H9 (cell line): ENCODE data around the gene TDRD9. TPM values are rescaled to one million over a fixed set of nuclear protein-coding genes. Genes with fewer than 3 reads are reported as not detected.

Experiments used
- DNase-seq: peaks from one replicate; pipeline ENCODE4 v3.0.0-alpha.2; 2017
- H2AFZ ChIP-seq: one replicate; pipeline ENCODE4 v1.6.1; 2013; ENCODE audit warnings: mild to moderate bottlenecking, low read length, control low read depth, moderate library complexity
- H2AK5ac ChIP-seq: 2 replicates; pipeline ENCODE4 v1.6.1; 2013; ENCODE audit warnings: low read length, control low read depth, mixed read lengths; ENCODE audit not compliant: insufficient read length
- H2BK120ac ChIP-seq: one replicate; pipeline ENCODE4 v1.6.1; 2013; ENCODE audit warnings: low read depth, mild to moderate bottlenecking, low read length, control low read depth, inconsistent platforms; ENCODE audit not compliant: poor library complexity, severe bottlenecking
- H2BK12ac ChIP-seq: 2 replicates; pipeline ENCODE4 v1.6.1; 2013; ENCODE audit warnings: low read length, control low read depth, mixed read lengths, low read depth; ENCODE audit not compliant: insufficient read length
- H2BK15ac ChIP-seq: 2 replicates; pipeline ENCODE4 v1.6.1; 2013; ENCODE audit warnings: low read depth, low read length, control low read depth
- H2BK20ac ChIP-seq: one replicate; pipeline ENCODE4 v1.6.1; 2013; ENCODE audit warnings: low read depth, mild to moderate bottlenecking, low read length, control low read depth, inconsistent platforms; ENCODE audit not compliant: poor library complexity, severe bottlenecking
- H2BK5ac ChIP-seq: 2 replicates; pipeline ENCODE4 v1.6.1; 2013; ENCODE audit warnings: low read length, control low read depth, mixed read lengths; ENCODE audit not compliant: insufficient read length
- H3K14ac ChIP-seq: 2 replicates; pipeline ENCODE4 v1.6.1; 2013; ENCODE audit warnings: low read length, control low read depth; ENCODE audit not compliant: insufficient read depth
- H3K18ac ChIP-seq: 2 replicates; pipeline ENCODE4 v1.6.1; 2013; ENCODE audit warnings: low read depth, mild to moderate bottlenecking, mixed read lengths, low read length, control low read depth; ENCODE audit not compliant: insufficient read length
- H3K23ac ChIP-seq: 2 replicates; pipeline ENCODE4 v1.6.1; 2013; ENCODE audit warnings: low read length, control low read depth, mixed read lengths, low read depth; ENCODE audit not compliant: insufficient read length
- H3K23me2 ChIP-seq: 2 replicates; pipeline ENCODE4 v1.6.1; 2013; ENCODE audit warnings: low read depth, mild to moderate bottlenecking, mixed read lengths, low read length, control low read depth; ENCODE audit not compliant: insufficient read length, poor library complexity, severe bottlenecking
- H3K27ac ChIP-seq: 2 replicates; pipeline ENCODE4 v1.5.1; 2013; ENCODE audit warnings: low read length, control low read depth, mixed read lengths, low read depth; ENCODE audit not compliant: insufficient read length
- H3K27me3 ChIP-seq: 2 replicates; pipeline ENCODE4 v1.6.1; 2013; ENCODE audit warnings: low read length, control low read depth, inconsistent platforms; ENCODE audit not compliant: insufficient read depth
- H3K4ac ChIP-seq: 2 replicates; pipeline ENCODE4 v1.6.1; 2013; ENCODE audit warnings: low read depth, mild to moderate bottlenecking, control low read depth, inconsistent platforms, low read length, moderate library complexity
- H3K4me1 ChIP-seq: 2 replicates; pipeline ENCODE4 v1.6.1; 2013; ENCODE audit warnings: low read length, control low read depth, inconsistent platforms; ENCODE audit not compliant: insufficient read depth
- H3K4me2 ChIP-seq: 2 replicates; pipeline ENCODE4 v1.6.1; 2013; ENCODE audit warnings: low read length, control low read depth, mixed read lengths; ENCODE audit not compliant: insufficient read length, insufficient read depth
- H3K56ac ChIP-seq: 2 replicates; pipeline ENCODE4 v1.6.1; 2013; ENCODE audit warnings: low read depth, mild to moderate bottlenecking, mixed read lengths, low read length, control low read depth; ENCODE audit not compliant: insufficient read length
- H3K79me1 ChIP-seq: 2 replicates; pipeline ENCODE4 v1.6.1; 2013; ENCODE audit warnings: low read depth, mild to moderate bottlenecking, moderate library complexity, low read length, control low read depth, inconsistent platforms; ENCODE audit not compliant: insufficient read depth, poor library complexity, severe bottlenecking
- H3K79me2 ChIP-seq: 2 replicates; pipeline ENCODE4 v1.6.1; 2013; ENCODE audit warnings: low read length, control low read depth, inconsistent platforms; ENCODE audit not compliant: insufficient read depth
- H3K9ac ChIP-seq: 2 replicates; pipeline ENCODE4 v1.6.1; 2013; ENCODE audit warnings: low read length, control low read depth, mixed read lengths; ENCODE audit not compliant: insufficient read length; ENCODE audit errors: extremely low read depth
- H3K9me3 ChIP-seq: one replicate; pipeline ENCODE4 v1.6.1; 2013; ENCODE audit warnings: low read depth, low read length, inconsistent platforms; ENCODE audit not compliant: control insufficient read depth
- H3T11ph ChIP-seq: one replicate; pipeline ENCODE4 v1.6.1; 2013; ENCODE audit warnings: mild to moderate bottlenecking, low read length, control low read depth, inconsistent platforms
- H4K20me1 ChIP-seq: one replicate; pipeline ENCODE4 v1.6.1; 2013; ENCODE audit not compliant: control insufficient read depth, insufficient read length, insufficient read depth
- H4K5ac ChIP-seq: 2 replicates; pipeline ENCODE4 v1.6.1; 2013; ENCODE audit warnings: low read depth, mild to moderate bottlenecking, mixed read lengths, low read length, control low read depth; ENCODE audit not compliant: insufficient read length
- H4K8ac ChIP-seq: replicated peaks from 2 replicates; pipeline ENCODE4 v1.6.1; 2013; ENCODE audit warnings: low read length, control low read depth, mixed read lengths, low read depth; ENCODE audit not compliant: insufficient read length
- H4K91ac ChIP-seq: 2 replicates; pipeline ENCODE4 v1.6.1; 2013; ENCODE audit warnings: low read depth, mild to moderate bottlenecking, moderate library complexity, mixed read lengths, low read length, control low read depth; ENCODE audit not compliant: insufficient read length
- H3K27ac Mint-ChIP-seq, 3 experiments: 2 replicates in 2 of 3; 3 replicates in 1 of 3; pipeline ENCODE4 v1.8.0; 2020 to 2021; ENCODE audit warnings: mixed read lengths in 3 of 3, mild to moderate bottlenecking in 1 of 3, moderate library complexity in 1 of 3
- H3K27me3 Mint-ChIP-seq: 2 replicates; pipeline ENCODE4 v1.8.0; 2021; ENCODE audit warnings: low read depth, mild to moderate bottlenecking, moderate library complexity, mixed read lengths
- H3K36me3 Mint-ChIP-seq, 3 experiments: 2 replicates in 2 of 3; 3 replicates in 1 of 3; pipeline ENCODE4 v1.8.0; 2020 to 2021; ENCODE audit warnings: low read depth in 3 of 3, mixed read lengths in 3 of 3; ENCODE audit not compliant: insufficient read depth in 1 of 3
- H3K4me1 Mint-ChIP-seq, 2 experiments: 2 replicates each; pipeline ENCODE4 v1.8.0; 2020; ENCODE audit warnings: mixed read lengths in 2 of 2
- H3K4me3 Mint-ChIP-seq, 2 experiments: 2 replicates in 1 of 2; 3 replicates in 1 of 2; pipeline ENCODE4 v1.8.0; 2020 to 2021; ENCODE audit warnings: mild to moderate bottlenecking in 2 of 2, mixed read lengths in 2 of 2, moderate library complexity in 1 of 2
- H3K9me3 Mint-ChIP-seq, 2 experiments: 2 replicates in 1 of 2; 3 replicates in 1 of 2; pipeline ENCODE4 v1.8.0; 2020; ENCODE audit warnings: mild to moderate bottlenecking in 2 of 2, mixed read lengths in 2 of 2, moderate library complexity in 1 of 2
- WGBS: extraction: QIAGEN DNeasy Blood & Tissue Kit; methylation state at CpG from one replicate; pipeline ENCODE4 v1.1.7; 2013; ENCODE audit warnings: missing lambda C conversion rate, low lambda C conversion rate, mixed read lengths; ENCODE audit not compliant: insufficient read length; ENCODE audit errors: extremely low coverage; 5-methylcytosine and 5-hydroxymethylcytosine counted together
- total RNA-seq: library from RNA; stranded (reverse); gene quantifications from 2 replicates; pipeline ENCODE4 v1.2.1, GENCODE V29; 2021
- TF ChIP-seq, protein P1 (sequence below): fragments of 200-600 bp; sonication (generic); conservative IDR thresholded peaks from 3 replicates; pipeline ENCODE4 v1.8.0; 2021; ENCODE audit warnings: antibody characterized with exemption, mild to moderate bottlenecking

The TDRD9 gene
- total RNA-seq, 1 experiment from 2014 or later = not detected

GRCh38 chr14:103974575-103974974 is 46.3 kb downstream of the TDRD9 start:
- Histone ChIP-seq H4K5ac (no peak overlapping the region), H2BK20ac (no peak overlapping the region), H3K79me2 (no peaks in the 10 kb centered on the region), H3K27me3 (no peaks in the 10 kb centered on the region), H3K4me2 (no peak overlapping the region), H3K14ac (no peak overlapping the region), H2AFZ (no peak overlapping the region), H4K91ac (no peak overlapping the region), H2BK5ac (no peak overlapping the region), H4K20me1 (no peaks in the 10 kb centered on the region), H3K18ac (no peak overlapping the region), H2BK12ac (no peak overlapping the region), H3K27ac (no peak overlapping the region), H3T11ph (no peak overlapping the region), H4K8ac (no peak overlapping the region), H3K79me1 (no peaks in the 10 kb centered on the region), H3K4me1 (no peaks in the 10 kb centered on the region), H3K56ac (no peak overlapping the region), H3K9ac (no peak overlapping the region), H3K9me3 (no peaks in the 10 kb centered on the region), H3K4ac (no peak overlapping the region), H2AK5ac (no peak overlapping the region), H2BK15ac (no peak overlapping the region), H2BK120ac (no peak overlapping the region), H3K23ac (no peak overlapping the region), H3K23me2 (no peaks in the 10 kb centered on the region)
- Mint-ChIP-seq H3K9me3 (peaks cover 3 to 13% of the 10 kb centered on the region in 2 experiments), H3K4me1 (peaks cover 4 to 5% of the 10 kb centered on the region in 2 experiments; a peak in 2 of 4 replicates), H3K27me3 (peaks cover 1% of the 10 kb centered on the region; the same call in 1 of the 2 replicates), H3K27ac (no peak overlapping the region), H3K4me3 (no peak overlapping the region), H3K36me3 (peaks cover 0 to 5% (median 0%) of the 10 kb centered on the region in 3 experiments; a peak in 2 of 7 replicates)
- TF ChIP-seq, protein P1, sequence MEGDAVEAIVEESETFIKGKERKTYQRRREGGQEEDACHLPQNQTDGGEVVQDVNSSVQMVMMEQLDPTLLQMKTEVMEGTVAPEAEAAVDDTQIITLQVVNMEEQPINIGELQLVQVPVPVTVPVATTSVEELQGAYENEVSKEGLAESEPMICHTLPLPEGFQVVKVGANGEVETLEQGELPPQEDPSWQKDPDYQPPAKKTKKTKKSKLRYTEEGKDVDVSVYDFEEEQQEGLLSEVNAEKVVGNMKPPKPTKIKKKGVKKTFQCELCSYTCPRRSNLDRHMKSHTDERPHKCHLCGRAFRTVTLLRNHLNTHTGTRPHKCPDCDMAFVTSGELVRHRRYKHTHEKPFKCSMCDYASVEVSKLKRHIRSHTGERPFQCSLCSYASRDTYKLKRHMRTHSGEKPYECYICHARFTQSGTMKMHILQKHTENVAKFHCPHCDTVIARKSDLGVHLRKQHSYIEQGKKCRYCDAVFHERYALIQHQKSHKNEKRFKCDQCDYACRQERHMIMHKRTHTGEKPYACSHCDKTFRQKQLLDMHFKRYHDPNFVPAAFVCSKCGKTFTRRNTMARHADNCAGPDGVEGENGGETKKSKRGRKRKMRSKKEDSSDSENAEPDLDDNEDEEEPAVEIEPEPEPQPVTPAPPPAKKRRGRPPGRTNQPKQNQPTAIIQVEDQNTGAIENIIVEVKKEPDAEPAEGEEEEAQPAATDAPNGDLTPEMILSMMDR = no peak
- no CpG with 5 or more reads among the region's 2 CpGs for WGBS
- DNase-seq = no peak
